A549 (cell line): ENCODE measurements around the gene MRGPRD. TPM values are rescaled to one million over a fixed set of nuclear protein-coding genes. Genes with fewer than 3 reads are reported as not detected.

Experiments used
- ATAC-seq, 2 experiments: fragments of 200-7000 bp in 1 of 2; fragments of >200 bp in 1 of 2; cut with Nextera tagmentation in 1 of 2; cut with Tn5 transposase in 1 of 2; 3 replicates each; pipeline versions ENCODE4 v1.8.0 to v1.9.1; 2018 to 2020; ENCODE audit warnings: mild to moderate bottlenecking in 1 of 2, moderate library complexity in 1 of 2
- CTCF ChIA-PET: fragments of 300-600 bp; sonication (Branson Sonifier 250); formaldehyde crosslinking; extraction: SDS; loops from one replicate; lab custom pipeline; 2021; ENCODE audit warnings: antibody characterized with exemption, inconsistent platforms; lab: Yijun Ruan, JAX
- POLR2A ChIA-PET: fragments of 350-600 bp; formaldehyde crosslinking; extraction: SDS; loops from one replicate; lab custom pipeline; 2021; ENCODE audit warnings: antibody characterized with exemption, inconsistent platforms; lab: Yijun Ruan, JAX
- DNase-seq, 2 experiments: peaks; one replicate each; pipeline versions ENCODE4 v3.0.0 to v3.0.0-alpha.2; 2011 to 2016; ENCODE audit warnings: low read depth in 1 of 2, low spot score in 1 of 2
- FAIRE-seq: peaks from 2 replicates; lab custom pipeline; 2011; peaks lifted over from hg19 to GRCh38; lab: Jason Lieb, UNC
- H3K27ac ChIP-seq, 2 experiments: fragments of >200 bp; sonication (Bioruptor Twin); formaldehyde crosslinking; 3 replicates each; pipeline ENCODE4 v1.5.1; 2016 to 2017
- H3K4me1 ChIP-seq: fragments of >200 bp; sonication (Bioruptor Twin); formaldehyde crosslinking; 3 replicates; pipeline ENCODE4 v1.6.1; 2016
- H3K4me2 ChIP-seq: fragments of >200 bp; sonication (Bioruptor Twin); formaldehyde crosslinking; 3 replicates; pipeline ENCODE4 v1.6.1; 2016
- H3K4me3 ChIP-seq: fragments of >200 bp; sonication (Bioruptor Twin); formaldehyde crosslinking; 3 replicates; pipeline ENCODE4 v1.5.1; 2016
- H3K9me3 ChIP-seq: fragments of >200 bp; sonication (Bioruptor Twin); formaldehyde crosslinking; 3 replicates; pipeline ENCODE4 v1.6.1; 2016
- CBX8 ChIP-seq: fragments of 200-600 bp; sonication (generic); IDR thresholded peaks from 2 replicates; pipeline ENCODE4 v1.6.1; 2016
- CHD2 ChIP-seq: fragments of 150-350 bp; IDR thresholded peaks from 2 replicates; pipeline ENCODE4 v1.6.1; 2014; ENCODE audit warnings: low read length; ENCODE audit not compliant: partially characterized antibody
- CHD4 ChIP-seq: fragments of 200-600 bp; sonication (generic); IDR thresholded peaks from 2 replicates; pipeline ENCODE4 v1.6.1; 2016; ENCODE audit warnings: antibody characterized with exemption, mild to moderate bottlenecking, borderline replicate concordance
- EHF ChIP-seq: fragments of 250-450 bp; sonication (Bioruptor Pico); IDR thresholded peaks from 2 replicates; pipeline ENCODE4 v1.5.0; 2020; ENCODE audit warnings: mild to moderate bottlenecking
- FOXS1 ChIP-seq: fragments of 250-450 bp; sonication (Bioruptor Pico); IDR thresholded peaks from 2 replicates; pipeline ENCODE4 v1.5.0; 2020; ENCODE audit warnings: mild to moderate bottlenecking, moderate library complexity
- HOXB5 ChIP-seq: fragments of 250-450 bp; sonication (Bioruptor Pico); IDR thresholded peaks from 2 replicates; pipeline ENCODE4 v1.5.0; 2020; ENCODE audit warnings: mild to moderate bottlenecking, moderate library complexity
- KDM5A ChIP-seq: fragments of 200-600 bp; sonication (generic); IDR thresholded peaks from 2 replicates; pipeline ENCODE4 v1.6.1; 2016; ENCODE audit warnings: antibody characterized with exemption, mild to moderate bottlenecking
- MAFK ChIP-seq: fragments of 450-650 bp; IDR thresholded peaks from 2 replicates; pipeline ENCODE4 v1.6.1; 2014; ENCODE audit not compliant: partially characterized antibody
- NR3C1 ChIP-seq: fragments of >200 bp; sonication (Bioruptor Twin); formaldehyde crosslinking; IDR thresholded peaks from 3 replicates; pipeline ENCODE4 v1.6.1; 2017
- PHF8 ChIP-seq: fragments of 200-600 bp; sonication (generic); IDR thresholded peaks from 2 replicates; pipeline ENCODE4 v1.6.1; 2016; ENCODE audit warnings: low read depth, mild to moderate bottlenecking, antibody characterized with exemption, moderate library complexity, borderline replicate concordance
- RAD21 ChIP-seq, 2 experiments: fragments of >200 bp in 1 of 2; sonication (Bioruptor Twin) in 1 of 2; formaldehyde crosslinking in 1 of 2; IDR thresholded peaks in 1 of 2; conservative IDR thresholded peaks in 1 of 2; 2 replicates in 1 of 2; 3 replicates in 1 of 2; pipeline ENCODE4 v1.6.1; 2012 to 2018; ENCODE audit warnings: inconsistent platforms in 1 of 2
- RARB ChIP-seq: fragments of 250-450 bp; sonication (Bioruptor Pico); IDR thresholded peaks from 2 replicates; pipeline ENCODE4 v1.8.0; 2021; ENCODE audit warnings: mild to moderate bottlenecking, moderate library complexity
- RFX5 ChIP-seq: fragments of 450-650 bp; IDR thresholded peaks from 2 replicates; pipeline ENCODE4 v1.7.1; 2014; ENCODE audit warnings: antibody characterized with exemption, mild to moderate bottlenecking, moderate library complexity
- SREBF2 ChIP-seq: fragments of 450-650 bp; IDR thresholded peaks from 2 replicates; pipeline ENCODE4 v1.6.1; 2014; ENCODE audit warnings: mild to moderate bottlenecking, moderate library complexity
- TP53 ChIP-seq: fragments of 250-450 bp; sonication (Bioruptor Pico); IDR thresholded peaks from 2 replicates; pipeline ENCODE4 v1.5.0; 2021; ENCODE audit warnings: mild to moderate bottlenecking, moderate library complexity
- ZFP36 ChIP-seq: fragments of 450-650 bp; IDR thresholded peaks from 2 replicates; pipeline ENCODE4 v1.6.1; 2014; ENCODE audit warnings: borderline replicate concordance; ENCODE audit not compliant: partially characterized antibody
- ZNF302 ChIP-seq: fragments of 250-450 bp; sonication (Bioruptor Pico); IDR thresholded peaks from 2 replicates; pipeline ENCODE4 v1.9.0; 2021; ENCODE audit warnings: inconsistent platforms, mild to moderate bottlenecking, moderate library complexity
- WGBS: methylation state at CpG from one replicate; pipeline ENCODE4 v1.1.6; 2017; ENCODE audit errors: missing lambda C conversion rate; 5-methylcytosine and 5-hydroxymethylcytosine counted together
- polyA plus RNA-seq, 4 experiments: library from polyadenylated mRNA; depleted of rRNA in 3 of 4; stranded (reverse); fragments of >200 nt; fragmentation: RNase III in 1 of 4; extraction: RNeasy Plus Mini Kit Qiagen cat#74134 plus additional on column Dnase treatment in 1 of 4; gene quantifications; 2 replicates in 3 of 4; 3 replicates in 1 of 4; pipeline ENCODE4 v1.2.3, GENCODE V29; 2011 to 2017
- TF ChIP-seq, protein P1 (sequence below): fragments of >200 bp; sonication (Bioruptor Twin); formaldehyde crosslinking; IDR thresholded peaks from 3 replicates; pipeline ENCODE4 v1.6.1; 2016
- TF ChIP-seq, protein P2 (sequence below): fragments of 200-600 bp; sonication (generic); IDR thresholded peaks from 2 replicates; pipeline ENCODE4 v1.6.1; 2016; ENCODE audit warnings: antibody characterized with exemption, mild to moderate bottlenecking, moderate library complexity

The MRGPRD gene
- polyA plus RNA-seq, 2 of the 4 experiments (the other 2 are of a cell fraction), result not detected

DNA sequence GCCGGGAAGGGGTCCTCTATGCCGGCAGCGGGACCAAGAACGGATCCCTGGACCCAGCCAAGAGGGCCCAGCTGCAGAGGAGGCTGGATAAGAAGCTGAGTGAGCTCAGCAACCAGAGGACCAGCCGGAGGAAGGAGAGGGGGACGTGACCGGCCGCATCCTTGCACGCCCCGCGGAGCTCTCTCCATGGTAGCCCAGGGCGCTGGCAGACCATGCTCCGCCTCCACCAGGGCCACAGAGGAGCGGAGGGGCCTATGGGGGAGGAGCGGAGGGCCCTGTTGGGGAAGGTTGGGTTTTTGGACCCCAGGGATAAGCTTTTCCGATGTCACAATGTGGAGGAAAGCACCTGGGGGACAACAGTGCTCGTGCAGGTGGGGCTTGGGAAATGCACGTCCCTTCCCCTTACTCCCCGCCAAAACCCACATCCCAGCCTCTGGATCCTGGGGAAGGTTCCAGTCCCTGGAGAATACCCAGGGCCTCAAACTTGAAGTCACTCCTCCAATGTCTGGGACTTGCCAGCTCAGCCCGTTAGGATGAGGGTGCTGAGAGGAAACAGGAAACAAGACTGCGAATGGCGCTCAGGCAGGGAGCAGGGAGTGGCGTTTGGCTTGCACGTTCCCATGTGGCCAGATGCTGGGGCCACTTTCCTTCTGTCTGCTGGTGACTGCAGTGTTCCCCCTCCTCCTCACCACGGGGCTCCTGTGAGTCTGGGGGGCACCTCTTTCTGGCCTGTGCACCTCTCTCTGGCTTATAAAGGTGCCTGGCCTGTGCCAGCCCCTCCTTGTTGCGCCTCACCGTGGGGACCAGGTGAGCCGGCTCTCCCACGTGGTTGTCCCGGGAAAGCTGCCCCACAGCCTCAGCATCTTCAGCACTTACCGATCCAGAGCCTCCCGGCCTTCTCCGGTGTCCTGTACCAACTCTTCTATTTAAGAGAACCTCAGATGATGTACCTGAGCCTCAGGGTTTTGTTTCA, 40.9 kb downstream of the MRGPRD start:
- no peak overlapping the region for H3K4me3 ChIP-seq
- POLR2A ChIA-PET, result no interaction called here
- ATAC-seq (no peak), DNase-seq (no peak), FAIRE-seq (no peak)
- CTCF ChIA-PET, result interaction anchor here (0.7 to 3.7 kb wide), 2 partner anchors 10 to 50 kb away, joined by 3 to 17 read pairs; no protein-coding TSS in a partner anchor
- no peak overlapping the region for H3K27ac ChIP-seq
- WGBS, result 85% methylated on average over 33 of the region's 33 CpGs
- H3K9me3 ChIP-seq, result no peaks in the 10 kb centered on the region
- H3K4me2 ChIP-seq, result no peak overlapping the region
- H3K4me1 ChIP-seq, result no peaks in the 10 kb centered on the region
- no peak for TF ChIP-seq PHF8
- no peak for TF ChIP-seq RAD21 (conservative IDR thresholded peaks at IDR 0.05 in 1 of 2, IDR thresholded peaks at IDR 0.05 in 1 of 2)
- no peak for TF ChIP-seq EHF (CRISPR knock-in tag)
- no peak for TF ChIP-seq CHD2
- TF ChIP-seq CHD4, result no peak
- no peak for TF ChIP-seq RARB
- TF ChIP-seq CBX8, result no peak
- no peak for TF ChIP-seq HOXB5 (CRISPR knock-in tag)
- TF ChIP-seq RFX5, result no peak
- TF ChIP-seq, protein P1, sequence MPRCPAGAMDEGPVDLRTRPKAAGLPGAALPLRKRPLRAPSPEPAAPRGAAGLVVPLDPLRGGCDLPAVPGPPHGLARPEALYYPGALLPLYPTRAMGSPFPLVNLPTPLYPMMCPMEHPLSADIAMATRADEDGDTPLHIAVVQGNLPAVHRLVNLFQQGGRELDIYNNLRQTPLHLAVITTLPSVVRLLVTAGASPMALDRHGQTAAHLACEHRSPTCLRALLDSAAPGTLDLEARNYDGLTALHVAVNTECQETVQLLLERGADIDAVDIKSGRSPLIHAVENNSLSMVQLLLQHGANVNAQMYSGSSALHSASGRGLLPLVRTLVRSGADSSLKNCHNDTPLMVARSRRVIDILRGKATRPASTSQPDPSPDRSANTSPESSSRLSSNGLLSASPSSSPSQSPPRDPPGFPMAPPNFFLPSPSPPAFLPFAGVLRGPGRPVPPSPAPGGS, result no peak
- TF ChIP-seq SREBF2, result no peak
- TF ChIP-seq, all 56 proteins: peak for 0

DNA sequence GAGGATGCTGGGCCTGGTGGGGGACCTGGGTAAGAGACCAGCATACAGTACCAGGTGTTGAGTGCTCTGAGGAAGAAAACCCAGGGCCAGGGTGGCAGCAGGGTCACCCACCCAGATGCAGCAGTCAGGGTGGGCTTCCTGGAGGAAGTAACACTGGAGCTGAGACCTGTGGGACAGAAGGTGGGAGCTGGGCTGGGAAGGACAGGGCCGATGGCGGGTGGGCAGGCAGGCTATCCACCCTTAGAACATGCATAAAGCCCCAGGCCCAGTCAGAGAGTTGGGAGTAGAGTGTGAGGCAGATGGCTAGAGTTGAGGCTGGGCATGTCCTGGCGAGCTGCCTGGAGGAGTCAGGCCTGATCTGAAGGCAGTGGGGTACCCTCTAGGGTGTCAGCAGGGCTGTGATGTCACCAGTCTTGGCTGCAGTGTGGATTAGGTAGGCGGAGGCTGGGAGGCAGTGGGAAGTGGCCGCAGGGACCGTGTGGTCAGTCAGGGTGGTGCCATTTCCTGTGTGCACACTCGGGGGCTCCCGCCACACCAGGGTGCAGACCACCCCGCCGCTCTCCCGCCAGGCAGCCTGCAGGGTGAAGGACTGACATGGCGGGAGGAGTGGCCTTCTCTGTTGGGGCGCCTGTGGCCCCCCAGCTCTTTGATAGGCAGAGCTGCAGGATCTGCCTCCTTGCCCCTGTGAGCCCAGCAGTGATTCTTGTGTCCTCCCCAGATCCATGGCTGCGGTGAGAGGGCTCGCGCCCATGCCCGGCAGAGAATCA, 41.8 kb downstream of the MRGPRD start:
- ATAC-seq (no peak), FAIRE-seq (no peak), DNase-seq (no peak)
- no peak overlapping the region for H3K4me3 ChIP-seq
- no peak overlapping the region for H3K4me2 ChIP-seq
- H3K27ac ChIP-seq, result no peak overlapping the region
- no peaks in the 10 kb centered on the region for H3K9me3 ChIP-seq
- 96% methylated on average over 17 of the region's 17 CpGs for WGBS
- ChIA-PET POLR2A (no interaction called here), CTCF (interaction anchor here (0.6 to 3.7 kb wide), 2 partner anchors 11 to 111 kb away, joined by 3 to 17 read pairs; no protein-coding TSS in a partner anchor)
- no peaks in the 10 kb centered on the region for H3K4me1 ChIP-seq
- TF ChIP-seq FOXS1 (CRISPR knock-in tag) (no peak), ZFP36 (peak; percentile 37)

DNA sequence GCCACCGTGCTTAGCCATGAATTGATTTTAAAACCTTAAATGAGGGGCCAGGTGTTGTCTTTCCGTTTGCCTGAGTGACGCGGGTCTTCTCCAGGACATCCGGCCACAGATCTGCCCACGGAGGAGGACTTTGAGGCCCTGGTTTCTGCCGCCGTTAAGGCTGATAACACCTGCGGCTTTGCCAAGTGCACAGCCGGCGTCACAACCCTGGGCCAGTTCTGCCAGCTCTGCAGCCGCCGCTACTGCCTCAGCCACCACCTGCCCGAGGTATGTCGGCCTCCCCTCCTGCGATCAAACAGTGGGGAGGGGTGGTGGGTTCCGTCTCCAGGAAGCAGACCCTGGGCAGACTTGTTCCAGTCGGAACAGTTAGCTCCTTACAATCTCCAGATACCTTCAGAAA, 42.7 kb downstream of the MRGPRD start:
- Histone ChIP-seq H3K4me2 (no peak overlapping the region), H3K4me1 (no peaks in the 10 kb centered on the region), H3K27ac (no peak overlapping the region), H3K9me3 (no peaks in the 10 kb centered on the region), H3K4me3 (no peak overlapping the region)
- FAIRE-seq (no peak), ATAC-seq (no peak), DNase-seq (no peak)
- WGBS, result 93% methylated on average over 18 of the region's 18 CpGs
- ChIA-PET POLR2A (no interaction called here), CTCF (interaction anchor here (1.0 kb wide), 1 partner anchor 63 kb away, joined by 3 read pairs; no protein-coding TSS in a partner anchor)
- TF ChIP-seq ZNF302 (CRISPR knock-in tag) (no peak), NR3C1 (no peak), TP53 (CRISPR knock-in tag) (no peak), MAFK (no peak), KDM5A (no peak)
- TF ChIP-seq, protein P2, sequence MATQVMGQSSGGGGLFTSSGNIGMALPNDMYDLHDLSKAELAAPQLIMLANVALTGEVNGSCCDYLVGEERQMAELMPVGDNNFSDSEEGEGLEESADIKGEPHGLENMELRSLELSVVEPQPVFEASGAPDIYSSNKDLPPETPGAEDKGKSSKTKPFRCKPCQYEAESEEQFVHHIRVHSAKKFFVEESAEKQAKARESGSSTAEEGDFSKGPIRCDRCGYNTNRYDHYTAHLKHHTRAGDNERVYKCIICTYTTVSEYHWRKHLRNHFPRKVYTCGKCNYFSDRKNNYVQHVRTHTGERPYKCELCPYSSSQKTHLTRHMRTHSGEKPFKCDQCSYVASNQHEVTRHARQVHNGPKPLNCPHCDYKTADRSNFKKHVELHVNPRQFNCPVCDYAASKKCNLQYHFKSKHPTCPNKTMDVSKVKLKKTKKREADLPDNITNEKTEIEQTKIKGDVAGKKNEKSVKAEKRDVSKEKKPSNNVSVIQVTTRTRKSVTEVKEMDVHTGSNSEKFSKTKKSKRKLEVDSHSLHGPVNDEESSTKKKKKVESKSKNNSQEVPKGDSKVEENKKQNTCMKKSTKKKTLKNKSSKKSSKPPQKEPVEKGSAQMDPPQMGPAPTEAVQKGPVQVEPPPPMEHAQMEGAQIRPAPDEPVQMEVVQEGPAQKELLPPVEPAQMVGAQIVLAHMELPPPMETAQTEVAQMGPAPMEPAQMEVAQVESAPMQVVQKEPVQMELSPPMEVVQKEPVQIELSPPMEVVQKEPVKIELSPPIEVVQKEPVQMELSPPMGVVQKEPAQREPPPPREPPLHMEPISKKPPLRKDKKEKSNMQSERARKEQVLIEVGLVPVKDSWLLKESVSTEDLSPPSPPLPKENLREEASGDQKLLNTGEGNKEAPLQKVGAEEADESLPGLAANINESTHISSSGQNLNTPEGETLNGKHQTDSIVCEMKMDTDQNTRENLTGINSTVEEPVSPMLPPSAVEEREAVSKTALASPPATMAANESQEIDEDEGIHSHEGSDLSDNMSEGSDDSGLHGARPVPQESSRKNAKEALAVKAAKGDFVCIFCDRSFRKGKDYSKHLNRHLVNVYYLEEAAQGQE, result no peak
